Mucosa of descending colon (tissue), 3 donors: ENCODE data around the gene SVOPL. TPM values are rescaled to one million over a fixed set of nuclear protein-coding genes. Genes with fewer than 3 reads are reported as not detected.
A peak's percentile ranks its signal among the peaks of the same experiment; 100 is the strongest.
"Not testable (repeated sequence)": the region's sequence is repeated elsewhere in the genome, so short reads cannot be mapped to it uniquely, and the experiment has no call there.

Experiments used
- ATAC-seq: fragments of 200-7000 bp; cut with Tn5 transposase; one replicate; pipeline ENCODE4 v1.9.1; 2020; ENCODE audit warnings: mild to moderate bottlenecking, moderate library complexity
- DNase-seq, 3 donors: peaks; one replicate each; pipeline ENCODE4 v3.0.0-alpha.2; 2020
- H3K36me3 ChIP-seq: fragments of 200-600 bp; one replicate; pipeline ENCODE4 v1.8.0; 2021; ENCODE audit warnings: low read depth, mild to moderate bottlenecking
- H3K4me1 ChIP-seq: fragments of 200-600 bp; one replicate; pipeline ENCODE4 v1.8.0; 2021; ENCODE audit warnings: low read depth, mild to moderate bottlenecking
- H3K4me3 ChIP-seq: fragments of 200-600 bp; one replicate; pipeline ENCODE4 v1.8.0; 2021; ENCODE audit warnings: mild to moderate bottlenecking
- H3K9me3 ChIP-seq: fragments of 200-600 bp; one replicate; pipeline ENCODE4 v1.8.0; 2021; ENCODE audit warnings: mild to moderate bottlenecking
- CTCF ChIP-seq: fragments of 200-600 bp; IDR thresholded peaks from one replicate; pipeline ENCODE4 v1.8.0; 2022; ENCODE audit warnings: antibody characterized with exemption, mild to moderate bottlenecking
- intact Hi-C, 2 donors: fragments of 100-400 bp; cut with DNase I in 1 of 2; cut with micrococcal nuclease in 1 of 2; formaldehyde crosslinking; loops; one replicate each; pipeline versions ENCODE4 v1.11.0 to v1.11.1; 2022; cut with DNase I, micrococcal nuclease
- total RNA-seq, 3 donors: library from RNA; stranded (reverse); fragmentation: NEBNext Ultra II Directional in 2 of 3; extraction: Animal tissue kit (Norgen Biotek cat#: 25700) in 2 of 3; gene quantifications; one replicate each; pipeline versions ENCODE4 v1.2.1 to v1.2.4, GENCODE V29; 2021 to 2023
- donor health status: DM: no; HTN: no; CAD: no; lungs with moderate emphysema.
- donor health status: DM: no; HTN: no; CAD: no.
- donor health status: DM: no; HTN: yes; CAD: no.

The SVOPL gene
- total RNA-seq, 3 donors from 2014 or later, result 1.8 to 3.1 (median 2.9) TPM

DNA sequence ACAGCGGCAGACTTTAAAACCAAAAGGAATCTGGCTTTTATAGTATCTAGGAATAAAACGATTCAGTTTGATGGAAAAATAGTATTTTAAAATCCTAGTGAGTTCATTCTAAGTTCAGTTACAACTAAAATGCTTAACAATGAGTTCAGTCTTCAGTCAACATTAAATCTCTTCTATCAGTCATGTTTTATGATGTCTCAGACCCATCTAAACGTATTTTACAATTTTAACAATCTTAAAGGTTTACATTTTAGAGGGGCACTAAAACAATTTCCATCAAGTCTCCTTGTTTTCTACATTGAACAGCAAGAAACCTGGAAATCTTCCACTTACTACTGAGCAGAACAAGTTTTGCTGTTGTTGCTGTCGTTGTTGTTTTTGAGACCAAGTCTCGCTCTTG lies 10.0 kb downstream of the SVOPL start:
- no peak overlapping the region for H3K4me3 ChIP-seq
- intact Hi-C loops, result no loop called here
- H3K4me1 ChIP-seq, result peaks cover 5% of the 10 kb centered on the region
- no peaks in the 10 kb centered on the region for H3K36me3 ChIP-seq
- no peak for TF ChIP-seq CTCF
- ATAC-seq, result peak; percentile 60
- no peaks in the 10 kb centered on the region for H3K9me3 ChIP-seq
- DNase-seq, result no peak

DNA sequence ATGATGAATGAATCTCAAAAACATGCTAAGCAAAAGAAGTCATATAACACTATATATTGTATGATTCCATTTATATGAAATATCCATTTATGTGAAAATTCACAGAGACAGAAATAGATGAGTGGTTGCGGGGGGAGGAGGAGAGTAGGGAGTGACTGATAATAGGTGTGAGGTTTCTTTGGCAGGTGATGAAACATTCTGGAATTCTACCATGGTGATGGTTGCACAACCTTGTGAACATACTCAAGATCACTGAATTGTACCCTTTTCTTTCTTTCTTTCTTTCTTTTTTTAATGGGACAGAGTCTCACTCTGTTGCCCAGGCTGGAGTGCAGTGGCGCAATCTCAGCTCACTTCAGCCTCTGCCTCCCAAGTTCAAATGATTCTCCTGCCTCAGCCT lies 10.7 kb downstream of the SVOPL start:
- ATAC-seq (no peak), DNase-seq (no peak)
- no peaks in the 10 kb centered on the region for H3K9me3 ChIP-seq
- peaks cover 5% of the 10 kb centered on the region for H3K4me1 ChIP-seq
- H3K4me3 ChIP-seq, result no peak overlapping the region
- intact Hi-C loops, result no loop called here
- no peaks in the 10 kb centered on the region for H3K36me3 ChIP-seq
- TF ChIP-seq CTCF, result no peak

DNA sequence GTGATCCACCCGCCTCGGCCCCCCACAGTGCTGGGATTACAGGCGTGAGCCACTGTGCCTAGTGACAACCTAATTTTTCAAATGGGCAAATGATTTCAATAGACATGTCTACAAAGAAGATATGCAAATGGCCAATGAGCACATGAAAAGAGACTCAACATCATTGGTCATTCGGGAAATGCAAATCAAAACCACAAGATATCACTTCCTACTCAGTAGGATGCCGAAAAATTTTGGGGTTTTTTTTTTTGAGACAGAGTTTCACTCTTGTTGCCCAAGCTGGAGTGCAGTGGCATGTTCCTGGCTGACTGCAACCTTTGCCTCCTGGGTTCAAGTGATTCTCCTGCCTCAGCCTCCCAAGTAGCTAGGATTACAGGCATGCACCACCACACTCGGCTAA lies 13.1 kb downstream of the SVOPL start:
- ATAC-seq, H3K9me3 ChIP-seq, DNase-seq, H3K36me3 ChIP-seq, H3K4me3 ChIP-seq, intact Hi-C loops, H3K4me1 ChIP-seq: not testable (repeated sequence)

DNA sequence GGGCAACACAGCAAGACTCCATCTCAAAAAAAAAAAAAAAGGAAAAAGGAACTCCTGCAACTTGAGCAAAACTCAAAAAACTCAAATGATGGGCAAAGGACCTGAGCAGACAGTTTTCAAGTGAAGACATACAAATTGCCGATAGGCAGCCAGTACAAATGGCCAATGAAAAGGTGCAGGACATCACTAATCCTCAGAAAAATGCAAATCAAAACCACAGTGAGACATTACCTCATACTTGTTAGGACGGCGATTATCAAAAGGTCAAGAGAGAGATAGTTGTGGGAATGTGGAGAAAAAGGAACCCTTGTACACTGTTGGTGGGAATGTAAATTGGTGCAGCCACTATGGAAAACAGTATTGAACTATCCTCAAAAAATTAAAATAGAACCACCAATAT lies 16.8 kb downstream of the SVOPL start:
- intact Hi-C loops, result no loop called here
- DNase-seq, result no peak
- Histone ChIP-seq H3K4me1 (no peaks in the 10 kb centered on the region), H3K9me3 (no peaks in the 10 kb centered on the region), H3K36me3 (no peaks in the 10 kb centered on the region), H3K4me3 (no peak overlapping the region)
- no peak for ATAC-seq
- TF ChIP-seq CTCF, result no peak

DNA sequence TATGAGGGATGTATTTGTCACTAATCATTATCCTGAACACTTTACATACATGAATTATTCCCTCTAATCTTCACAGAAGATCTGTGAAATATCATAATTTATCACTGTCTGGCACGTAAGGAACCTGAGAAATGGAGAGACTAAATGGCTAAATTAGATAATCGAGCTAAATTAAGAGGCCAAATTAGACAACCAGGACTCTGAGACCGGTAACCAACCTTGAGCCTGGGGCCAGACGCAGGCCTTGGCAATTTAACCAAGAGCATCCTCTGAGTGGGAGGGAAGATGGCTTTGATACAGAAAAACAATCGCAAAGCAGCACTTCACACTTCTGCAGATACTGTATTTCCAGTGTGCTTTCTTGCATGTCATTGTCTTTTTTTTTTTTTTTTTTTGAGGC lies 21.4 kb downstream of the SVOPL start:
- H3K4me3 ChIP-seq, result no peak overlapping the region
- intact Hi-C loops, result no loop called here
- no peaks in the 10 kb centered on the region for H3K4me1 ChIP-seq

DNA sequence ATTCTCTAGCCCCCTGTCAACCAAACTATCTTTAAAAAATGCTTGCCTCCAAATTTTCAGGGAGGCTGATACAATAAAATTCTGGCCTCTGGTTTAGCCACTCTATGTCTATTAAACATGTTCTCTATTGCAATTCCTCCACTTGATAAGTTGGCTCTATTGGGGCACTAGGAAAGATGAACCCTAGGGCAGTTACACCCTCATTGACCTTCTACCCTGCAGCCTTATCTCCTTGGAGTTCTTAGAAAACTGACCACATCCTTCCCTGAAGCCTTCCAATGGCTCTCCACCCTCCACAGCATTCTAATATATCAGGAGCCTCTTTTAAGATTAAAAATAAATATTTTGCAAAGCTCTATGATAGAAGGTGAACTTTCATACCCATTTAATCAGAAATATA lies 30.6 kb downstream of the SVOPL start:
- intact Hi-C loops, result no loop called here
- DNase-seq (no peak), ATAC-seq (no peak)
- TF ChIP-seq CTCF, result no peak
- H3K36me3 ChIP-seq, result no peaks in the 10 kb centered on the region
- H3K9me3 ChIP-seq, result no peaks in the 10 kb centered on the region
- no peak overlapping the region for H3K4me3 ChIP-seq
- H3K4me1 ChIP-seq, result peaks cover 8% of the 10 kb centered on the region

More for the DNA sequence above, 21.4 kb downstream of the SVOPL start:
- no peak for ATAC-seq
- no peak for DNase-seq
- Histone ChIP-seq H3K9me3 (no peaks in the 10 kb centered on the region), H3K36me3 (no peaks in the 10 kb centered on the region)
- TF ChIP-seq CTCF, result no peak
